Fibroblast of skin of right quadriceps (primary cell): ENCODE results near the gene DOCK2.

ENCODE experiments used
- DNase-seq: peaks from one replicate; pipeline ENCODE4 v3.0.0-alpha.2; 2013

DOCK2 gene

DNA sequence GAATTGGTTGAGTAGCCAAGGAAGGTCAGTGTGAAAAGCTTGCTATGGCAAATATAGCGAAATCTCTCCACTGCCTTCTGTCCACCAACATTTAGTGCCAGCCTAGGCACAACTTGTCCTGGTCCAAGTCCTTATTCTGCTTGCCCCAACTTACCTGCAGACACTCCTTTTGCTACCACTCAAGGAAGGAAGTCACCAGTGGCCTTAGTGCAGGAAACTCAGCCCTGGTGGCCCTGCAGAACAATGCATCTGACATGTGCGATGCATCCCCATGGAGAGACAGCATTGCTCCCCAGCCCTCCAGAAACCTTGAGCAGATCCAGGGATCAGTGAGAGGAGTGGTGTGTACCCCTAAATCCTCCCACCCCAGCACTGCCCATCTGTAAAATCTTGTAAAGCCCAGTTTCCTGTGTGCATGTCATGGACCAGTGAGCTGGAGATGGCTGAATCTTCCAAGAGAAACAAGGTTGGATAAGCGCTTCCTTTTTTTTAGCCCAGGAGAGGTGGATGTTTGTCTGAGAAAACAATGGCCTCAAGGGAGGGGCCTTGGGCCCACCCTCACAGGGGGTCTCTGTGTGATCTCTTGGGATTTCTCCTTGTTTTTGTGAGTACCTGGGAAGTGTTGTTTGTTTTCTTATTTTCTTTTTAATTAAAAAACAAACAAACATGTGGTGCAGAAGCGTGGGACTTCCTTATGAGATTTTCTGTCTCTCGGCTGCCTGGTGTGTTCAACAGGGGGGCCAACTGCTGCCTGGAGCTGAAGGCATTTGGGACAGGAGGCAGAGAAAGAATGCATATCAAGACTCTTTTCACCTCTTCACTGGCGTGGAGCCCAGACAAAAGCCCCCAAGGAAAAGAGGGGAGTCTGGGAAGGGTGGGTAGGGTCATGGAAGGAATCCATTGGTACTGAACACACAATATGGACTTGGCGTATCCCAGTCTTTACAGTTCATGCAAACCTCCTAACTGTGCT is 472.3 kb downstream of the DOCK2 start:
- DNase-seq = no peak

GRCh38 chr5:170110403-170111087 is 473.5 kb downstream of the DOCK2 start:
- DNase-seq = no peak

GRCh38 chr5:170111088-170111785 is 474.2 kb downstream of the DOCK2 start:
- no peak for DNase-seq

GRCh38 chr5:170112876-170113521 is 475.9 kb downstream of the DOCK2 start:
- no peak for DNase-seq

DNA sequence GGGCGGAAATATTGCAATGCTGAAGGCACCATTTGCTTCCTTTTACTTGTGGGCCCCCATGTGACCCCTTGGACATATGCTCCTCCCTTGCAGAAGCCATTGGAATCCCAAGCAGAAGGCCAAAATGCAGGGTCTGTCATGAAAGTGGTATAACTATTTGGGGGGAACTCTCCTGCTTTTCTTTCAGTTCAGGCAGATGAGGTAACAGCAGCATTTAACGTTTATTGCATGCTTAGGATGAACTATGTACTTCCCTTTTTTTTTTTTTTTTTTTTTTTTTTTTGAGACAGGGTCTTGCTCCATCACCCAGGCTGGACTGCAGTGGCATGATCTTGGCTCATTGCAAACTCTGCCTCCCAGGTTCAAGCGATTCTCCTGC is 476.4 kb downstream of the DOCK2 start:
- no peak for DNase-seq

- no peak for DNase-seq
These were observed 477.2 kb downstream of the DOCK2 start for GRCh38 chr5:170114271-170114670.

DNA sequence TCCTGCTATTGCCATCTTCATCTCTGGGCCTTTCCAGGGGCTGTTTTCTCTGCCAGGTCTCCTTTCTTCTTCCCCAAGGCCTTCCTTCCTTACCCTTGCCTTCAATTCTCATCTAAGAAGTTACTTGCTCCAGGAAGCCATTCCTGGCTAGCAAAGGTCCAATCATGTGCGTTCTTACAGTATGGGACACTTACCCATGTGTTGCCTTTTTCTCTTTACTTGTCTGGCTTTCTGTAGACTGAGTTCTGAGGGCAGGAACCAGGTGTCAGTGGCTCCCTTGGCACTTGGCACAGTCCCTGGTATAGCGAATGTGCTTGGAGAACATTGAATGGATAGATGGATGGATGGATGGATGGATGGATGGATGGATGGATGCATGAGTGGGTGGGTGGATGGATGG is 478.9 kb downstream of the DOCK2 start:
- no peak for DNase-seq

GRCh38 chr5:170117736-170118135 is 480.7 kb downstream of the DOCK2 start:
- no peak for DNase-seq

- peak; percentile 94 for DNase-seq
These were observed 483.5 kb downstream of the DOCK2 start for GRCh38 chr5:170120576-170120975.

DNA sequence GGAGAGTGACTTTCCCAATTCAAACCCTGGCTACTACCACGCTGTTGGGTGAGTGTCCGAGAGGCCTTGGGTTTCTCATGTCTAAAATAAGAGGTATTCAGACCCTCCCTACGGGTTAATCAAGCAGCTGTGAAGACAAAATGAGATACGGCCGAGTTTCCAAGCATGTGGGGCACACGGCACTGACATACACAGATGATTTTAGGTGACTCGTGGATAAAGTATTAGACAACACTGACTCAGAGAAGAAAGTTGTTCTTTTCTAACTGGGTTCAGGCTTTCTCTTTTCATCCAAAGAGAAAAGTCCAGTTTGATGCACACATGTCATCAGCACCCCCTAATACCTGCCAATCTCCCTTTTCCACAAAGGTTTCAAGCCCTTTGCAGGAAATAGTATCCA is 484.2 kb downstream of the DOCK2 start:
- peak; percentile 72 for DNase-seq

DNA sequence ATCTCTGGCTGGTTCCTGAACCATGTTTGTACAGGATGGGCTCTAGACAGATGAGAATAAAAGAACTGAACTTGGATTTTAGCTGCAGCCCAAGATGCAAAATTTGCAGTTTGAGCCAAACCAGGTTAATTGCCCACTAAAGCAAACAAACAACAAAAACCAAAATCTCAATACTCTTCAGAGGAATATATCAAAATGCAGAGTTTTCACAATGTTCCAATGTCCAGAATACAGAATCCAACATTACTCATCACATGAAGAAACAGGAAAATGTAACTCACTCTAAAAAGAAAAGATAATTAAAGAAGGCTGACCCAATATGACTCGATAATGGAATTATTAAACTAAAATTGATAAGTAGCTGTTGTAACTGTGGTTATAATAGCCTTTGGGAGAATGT is 489.0 kb downstream of the DOCK2 start:
- no peak for DNase-seq

- DNase-seq = no peak
These were observed 489.6 kb downstream of the DOCK2 start for GRCh38 chr5:170126626-170127025.

DNA sequence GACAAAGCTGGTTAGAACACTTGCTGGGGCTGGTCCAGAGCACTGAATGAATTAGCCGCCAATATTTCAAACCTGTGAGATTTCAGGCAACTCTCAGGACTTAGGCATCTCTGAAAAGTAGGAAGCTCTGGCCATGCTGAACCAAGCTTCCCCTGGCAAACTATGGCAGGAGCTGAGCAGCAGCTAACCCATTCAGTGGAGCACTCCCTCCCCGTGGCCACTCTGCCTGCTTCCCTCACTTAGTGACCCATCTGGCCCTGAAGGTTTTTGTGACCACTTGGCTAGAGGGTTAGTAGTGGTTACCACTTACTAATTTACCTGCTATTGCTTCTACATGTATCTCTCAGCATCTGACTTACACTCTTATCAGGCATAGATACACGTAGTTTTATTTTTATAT is 494.2 kb downstream of the DOCK2 start:
- DNase-seq = no peak

DNA sequence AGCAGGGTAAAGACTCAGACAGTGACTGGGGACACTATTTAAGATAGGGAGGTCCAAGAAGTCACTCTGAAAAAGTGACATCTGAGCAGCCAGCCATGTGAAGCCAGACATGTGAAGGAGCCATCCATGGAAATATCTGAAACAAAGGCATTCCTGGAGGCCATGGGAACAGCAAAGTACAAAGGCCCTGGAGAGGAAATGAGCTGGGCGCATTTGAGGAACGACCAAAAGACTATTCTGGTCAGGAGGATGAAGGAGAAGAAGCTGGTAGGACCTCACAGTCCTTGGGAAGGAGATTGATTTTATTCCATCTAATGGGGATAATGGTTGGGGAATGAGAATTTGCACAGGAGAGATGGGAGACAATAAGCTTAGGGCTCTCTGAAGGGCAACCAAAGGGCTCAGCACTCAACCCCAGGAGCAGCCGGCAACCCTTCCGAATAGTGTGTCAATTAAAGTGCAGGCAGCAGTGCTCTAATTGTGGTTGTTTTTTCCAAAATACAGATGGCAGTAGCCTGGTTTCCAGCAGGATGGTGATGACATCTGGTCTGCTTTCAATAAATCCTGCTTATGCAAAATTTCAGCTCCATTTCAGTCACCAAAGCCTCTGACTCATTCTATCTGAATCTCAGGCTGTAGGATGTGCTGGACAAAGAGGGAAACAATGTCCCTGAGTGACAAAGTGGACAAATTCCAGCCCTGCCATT is 495.3 kb downstream of the DOCK2 start:
- peak; percentile 89 for DNase-seq
